IPS-15b (cell line): Measurements from ENCODE around the gene HTRA3.

Source experiments
- H3K27me3 ChIP-seq: one replicate; pipeline ENCODE4 v1.6.1; 2013; ENCODE audit warnings: low read length; ENCODE audit not compliant: control insufficient read depth, insufficient read depth
- H3K36me3 ChIP-seq: one replicate; pipeline ENCODE4 v1.6.1; 2013; ENCODE audit warnings: low read length; ENCODE audit not compliant: control insufficient read depth, insufficient read depth
- H3K4me1 ChIP-seq: one replicate; pipeline ENCODE4 v1.6.1; 2013; ENCODE audit warnings: mild to moderate bottlenecking, low read length; ENCODE audit not compliant: control insufficient read depth, insufficient read depth
- H3K4me3 ChIP-seq: one replicate; pipeline ENCODE4 v1.5.1; 2013; ENCODE audit warnings: low read depth, low read length
- H3K9ac ChIP-seq: one replicate; pipeline ENCODE4 v1.6.1; 2013; ENCODE audit warnings: low read depth, mild to moderate bottlenecking, low read length
- H3K9me3 ChIP-seq: one replicate; pipeline ENCODE4 v1.6.1; 2013; ENCODE audit warnings: mild to moderate bottlenecking, low read length; ENCODE audit not compliant: control insufficient read depth, insufficient read depth

Gene HTRA3

DNA sequence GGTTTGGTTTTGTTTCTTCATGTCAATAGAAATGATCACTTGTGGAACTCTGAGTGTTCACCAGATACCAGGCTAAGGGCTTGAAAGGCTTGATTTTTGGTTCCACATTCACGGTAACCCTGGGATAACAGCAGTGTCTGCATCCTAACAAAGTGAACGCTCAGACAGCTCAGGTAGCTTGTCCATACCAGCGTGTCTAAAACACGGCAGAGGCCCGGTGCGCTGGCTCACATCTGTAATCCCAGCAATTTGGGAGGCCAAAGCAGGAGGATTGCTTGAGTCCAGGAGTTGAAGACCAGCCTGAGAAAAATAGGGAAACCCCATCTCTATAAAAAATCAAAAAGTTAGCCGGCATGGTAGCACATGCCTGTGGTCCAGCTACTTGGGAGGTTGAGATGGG lies 49.0 kb downstream of the HTRA3 start:
- Histone ChIP-seq H3K4me1 (peaks cover 8% of the 10 kb centered on the region), H3K4me3 (no peak overlapping the region), H3K27me3 (no peaks in the 10 kb centered on the region), H3K9ac (no peak overlapping the region), H3K36me3 (no peaks in the 10 kb centered on the region), H3K9me3 (no peaks in the 10 kb centered on the region)

DNA sequence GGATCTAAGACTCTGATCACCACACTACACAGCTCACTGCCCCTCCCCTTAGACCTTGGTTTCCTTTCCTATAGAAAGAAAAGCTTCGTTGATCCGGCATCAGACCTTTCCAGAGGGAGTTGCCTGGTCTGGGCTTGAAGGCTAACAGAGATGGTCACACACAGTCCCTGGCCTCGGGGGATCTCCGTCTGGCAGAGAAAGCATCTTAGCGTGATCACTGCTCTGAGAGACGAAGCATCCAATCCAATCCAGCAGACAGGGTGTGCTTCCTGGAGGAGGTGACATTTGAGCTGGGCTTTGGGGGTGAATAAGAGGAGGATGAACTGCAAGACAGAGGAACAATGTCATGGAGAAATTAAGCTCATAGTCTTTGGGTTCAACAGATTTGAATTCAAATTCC lies 49.5 kb downstream of the HTRA3 start:
- no peaks in the 10 kb centered on the region for H3K27me3 ChIP-seq
- no peaks in the 10 kb centered on the region for H3K9me3 ChIP-seq
- H3K4me3 ChIP-seq, result no peak overlapping the region
- peaks cover 8% of the 10 kb centered on the region for H3K4me1 ChIP-seq
- no peaks in the 10 kb centered on the region for H3K36me3 ChIP-seq
- no peak overlapping the region for H3K9ac ChIP-seq

DNA sequence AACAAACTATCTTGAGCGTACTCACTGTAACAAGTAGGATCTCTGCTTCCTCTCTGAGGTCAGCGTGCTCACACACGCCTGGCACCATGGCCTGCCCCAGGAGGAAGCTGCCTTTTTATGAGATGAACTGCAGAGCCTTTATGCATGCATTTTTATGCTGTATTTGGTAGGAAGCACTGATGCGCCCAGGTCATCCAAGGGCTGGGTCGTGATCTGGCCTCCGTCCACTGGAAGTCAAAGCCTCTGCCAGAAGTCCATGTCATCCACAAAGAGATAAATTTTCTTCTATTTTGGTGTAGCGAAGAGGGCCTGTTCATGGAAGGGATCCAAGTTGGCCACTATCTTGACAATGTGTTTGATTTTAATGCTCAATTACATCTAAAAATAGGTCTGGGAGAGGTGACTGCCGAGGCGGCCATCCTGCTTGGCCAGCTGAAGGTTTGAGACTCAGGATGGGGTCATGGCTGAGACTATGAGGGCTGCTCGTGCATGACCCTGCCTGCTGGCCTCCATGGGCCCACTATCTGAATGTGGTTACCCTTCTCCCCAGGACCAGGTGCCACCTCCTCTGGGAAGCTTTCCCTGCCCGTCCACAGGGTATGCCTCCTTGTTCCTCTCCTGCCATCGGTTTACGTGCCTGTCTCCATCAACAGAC lies 50.3 kb downstream of the HTRA3 start:
- no peak overlapping the region for H3K4me3 ChIP-seq
- no peaks in the 10 kb centered on the region for H3K36me3 ChIP-seq
- peaks cover 8% of the 10 kb centered on the region for H3K4me1 ChIP-seq
- no peaks in the 10 kb centered on the region for H3K9me3 ChIP-seq
- no peaks in the 10 kb centered on the region for H3K27me3 ChIP-seq
- H3K9ac ChIP-seq, result no peak overlapping the region

DNA sequence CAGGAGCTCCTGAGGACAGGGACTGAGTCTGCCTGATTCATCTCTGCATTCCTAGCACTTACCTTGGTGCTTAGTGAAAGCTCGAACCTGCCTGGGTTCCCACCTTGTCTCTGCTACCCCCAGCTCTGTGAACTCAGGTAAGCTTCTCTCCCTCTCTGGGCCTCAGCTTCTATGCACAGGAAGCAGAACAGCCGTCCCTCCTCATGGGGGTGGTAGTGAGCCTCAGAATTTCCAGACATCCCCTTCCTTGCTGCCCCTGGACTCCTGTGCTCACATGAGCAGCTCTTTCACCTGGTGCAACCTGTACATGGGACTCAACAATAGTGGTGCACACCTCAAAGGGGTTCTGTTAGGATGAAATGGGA lies 50.8 kb downstream of the HTRA3 start:
- H3K9me3 ChIP-seq, result no peaks in the 10 kb centered on the region
- H3K9ac ChIP-seq, result no peak overlapping the region
- H3K4me1 ChIP-seq, result peaks cover 5% of the 10 kb centered on the region
- H3K4me3 ChIP-seq, result no peak overlapping the region
- no peaks in the 10 kb centered on the region for H3K36me3 ChIP-seq
- no peaks in the 10 kb centered on the region for H3K27me3 ChIP-seq

DNA sequence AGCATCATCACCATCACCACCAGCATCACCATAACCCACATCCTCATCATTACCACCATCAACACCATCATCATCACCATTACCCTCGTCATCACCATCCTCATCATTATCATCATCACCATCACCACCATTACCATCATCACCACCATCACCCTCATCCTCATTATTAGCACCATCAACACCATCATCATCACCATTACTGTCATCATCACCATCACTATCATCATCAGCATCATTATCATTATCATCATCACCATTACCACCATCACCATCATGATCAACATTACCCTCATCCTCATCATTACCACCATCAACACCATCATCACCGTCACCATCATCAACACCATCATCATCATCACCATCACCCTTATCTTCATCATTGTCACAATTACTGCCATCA lies 51.7 kb downstream of the HTRA3 start:
- H3K4me3 ChIP-seq, result no peak overlapping the region
- H3K4me1 ChIP-seq, result no peaks in the 10 kb centered on the region
- H3K36me3 ChIP-seq, result no peaks in the 10 kb centered on the region
- no peaks in the 10 kb centered on the region for H3K9me3 ChIP-seq
- H3K27me3 ChIP-seq, result no peaks in the 10 kb centered on the region
- no peak overlapping the region for H3K9ac ChIP-seq

DNA sequence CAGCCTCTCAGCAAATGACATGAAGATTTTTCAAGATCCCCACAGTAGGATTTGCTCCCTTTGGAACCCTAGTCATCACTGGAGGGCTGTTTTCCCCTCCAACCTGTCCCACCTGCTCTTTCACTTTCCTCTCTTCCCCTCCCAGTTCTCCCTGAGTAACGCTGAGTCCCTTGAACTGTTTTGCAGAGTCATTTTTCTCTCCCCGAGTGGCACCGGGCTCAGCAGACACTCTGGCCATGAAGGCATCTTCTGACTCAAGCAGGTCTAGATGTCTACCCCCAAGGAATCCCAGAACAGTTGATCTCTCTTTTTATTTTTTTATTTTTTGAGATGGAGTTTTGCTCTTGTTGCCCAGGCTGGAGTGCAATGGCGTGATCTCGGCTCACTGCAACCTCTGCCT lies 52.2 kb downstream of the HTRA3 start:
- Histone ChIP-seq H3K4me3 (no peak overlapping the region), H3K27me3 (no peaks in the 10 kb centered on the region), H3K36me3 (no peaks in the 10 kb centered on the region), H3K9me3 (no peaks in the 10 kb centered on the region), H3K9ac (no peak overlapping the region), H3K4me1 (no peaks in the 10 kb centered on the region)

DNA sequence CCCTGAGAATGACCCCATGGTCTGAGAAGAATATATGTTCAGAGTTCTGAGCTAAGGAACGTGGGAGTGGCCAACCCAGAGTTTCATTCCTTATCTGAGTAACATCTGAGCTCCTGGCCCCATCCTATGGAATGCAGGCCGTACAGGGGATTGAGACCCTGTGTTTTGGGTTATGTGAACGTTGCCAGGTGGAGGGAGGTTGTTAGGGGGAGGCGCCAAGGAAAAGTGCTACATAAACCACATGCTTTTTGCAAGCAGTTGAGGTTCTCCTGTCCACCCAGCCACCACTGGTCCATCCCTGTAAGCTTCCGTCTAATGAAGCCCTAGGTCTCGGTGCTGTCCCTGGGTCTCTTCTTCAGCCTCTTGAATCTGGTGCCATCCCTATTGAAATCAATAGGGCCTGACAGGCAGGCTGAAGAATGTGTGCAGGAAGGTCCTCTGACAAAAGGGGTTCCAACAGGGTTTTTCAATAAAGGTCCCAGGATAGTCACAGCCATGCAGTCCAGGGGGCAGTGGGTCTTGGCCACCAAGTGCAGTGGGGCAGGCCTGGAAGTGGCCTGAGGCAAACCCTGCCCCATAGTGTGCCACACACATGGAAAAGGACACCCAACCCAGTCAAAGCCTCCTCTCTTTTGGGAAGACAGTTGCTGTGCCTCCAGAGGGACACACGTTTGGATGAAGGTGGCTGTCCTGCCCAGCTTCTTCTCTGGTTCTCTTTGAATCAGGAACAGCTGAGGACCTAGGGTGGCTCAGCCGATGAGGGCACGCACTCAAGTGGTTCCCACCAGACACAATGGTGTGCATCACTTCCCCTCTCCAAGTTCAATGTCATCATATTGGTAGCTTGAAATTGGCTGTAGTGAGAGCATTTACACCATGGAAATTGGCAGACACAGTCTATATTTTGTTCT lies 53.5 kb downstream of the HTRA3 start:
- H3K27me3 ChIP-seq, result no peaks in the 10 kb centered on the region
- H3K4me1 ChIP-seq, result no peaks in the 10 kb centered on the region
- H3K9ac ChIP-seq, result no peak overlapping the region
- H3K9me3 ChIP-seq, result no peaks in the 10 kb centered on the region
- H3K4me3 ChIP-seq, result no peak overlapping the region
- H3K36me3 ChIP-seq, result no peaks in the 10 kb centered on the region

DNA sequence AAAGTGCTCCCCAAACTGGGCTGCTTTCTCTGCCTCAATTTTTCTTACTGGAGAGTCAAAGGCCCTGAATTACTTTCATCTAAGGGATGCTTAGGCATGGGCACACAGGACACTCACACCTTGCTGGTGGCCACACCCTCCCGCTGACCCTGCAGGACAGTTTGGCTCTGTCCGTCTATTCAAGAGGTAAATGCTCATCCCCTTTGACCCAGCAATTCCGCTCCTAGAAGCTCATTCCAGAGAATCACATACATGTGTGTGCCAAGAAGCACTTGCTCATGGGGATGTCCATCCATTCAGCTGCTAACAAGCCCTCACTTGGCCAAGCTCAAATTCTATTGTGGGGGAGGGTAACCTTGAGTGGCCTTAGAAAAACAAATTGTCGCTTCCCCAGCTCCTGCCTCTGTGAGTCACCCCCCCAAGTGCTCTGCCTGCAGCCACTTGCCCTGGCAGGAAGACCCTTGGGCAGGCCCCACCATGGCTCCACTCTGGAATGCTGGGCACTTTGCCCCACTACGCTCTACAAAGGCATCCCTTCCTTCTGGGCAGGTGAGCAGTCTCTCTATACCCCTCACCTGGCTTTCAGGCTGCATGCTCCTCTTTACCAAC lies 54.5 kb downstream of the HTRA3 start:
- Histone ChIP-seq H3K9ac (no peak overlapping the region), H3K4me1 (no peaks in the 10 kb centered on the region), H3K36me3 (no peaks in the 10 kb centered on the region), H3K9me3 (no peaks in the 10 kb centered on the region), H3K27me3 (no peaks in the 10 kb centered on the region), H3K4me3 (no peak overlapping the region)

DNA sequence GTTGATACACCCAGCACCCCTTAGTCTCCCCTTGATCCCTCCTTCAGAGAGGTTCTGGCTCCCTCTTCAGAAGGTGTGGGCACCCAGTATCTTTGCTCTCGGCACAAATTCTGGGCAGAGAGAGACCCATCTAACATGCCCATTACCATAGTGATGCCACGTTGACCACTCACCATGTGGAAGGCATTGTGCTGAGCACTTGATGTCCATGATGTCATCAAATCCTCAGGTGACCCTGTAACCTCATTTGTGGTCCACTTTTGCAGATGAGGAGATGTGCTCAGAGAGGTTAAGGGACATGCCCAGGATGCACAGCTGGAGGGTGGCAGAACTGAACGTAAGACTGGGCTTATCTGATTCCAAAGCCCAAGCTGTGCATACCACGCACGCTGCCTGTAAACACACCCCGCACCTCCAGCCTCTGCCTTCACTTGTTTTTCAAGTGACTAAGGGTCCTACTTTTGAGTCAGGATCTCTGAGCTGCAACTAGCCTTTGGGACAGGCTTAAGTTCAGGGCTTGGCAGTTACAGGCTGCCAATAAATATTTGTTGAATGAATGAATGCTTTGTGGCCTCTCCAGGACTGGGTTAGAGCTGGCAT lies 55.2 kb downstream of the HTRA3 start:
- H3K36me3 ChIP-seq, result no peaks in the 10 kb centered on the region
- H3K9ac ChIP-seq, result no peak overlapping the region
- no peaks in the 10 kb centered on the region for H3K4me1 ChIP-seq
- no peak overlapping the region for H3K4me3 ChIP-seq
- H3K27me3 ChIP-seq, result no peaks in the 10 kb centered on the region
- H3K9me3 ChIP-seq, result no peaks in the 10 kb centered on the region

DNA sequence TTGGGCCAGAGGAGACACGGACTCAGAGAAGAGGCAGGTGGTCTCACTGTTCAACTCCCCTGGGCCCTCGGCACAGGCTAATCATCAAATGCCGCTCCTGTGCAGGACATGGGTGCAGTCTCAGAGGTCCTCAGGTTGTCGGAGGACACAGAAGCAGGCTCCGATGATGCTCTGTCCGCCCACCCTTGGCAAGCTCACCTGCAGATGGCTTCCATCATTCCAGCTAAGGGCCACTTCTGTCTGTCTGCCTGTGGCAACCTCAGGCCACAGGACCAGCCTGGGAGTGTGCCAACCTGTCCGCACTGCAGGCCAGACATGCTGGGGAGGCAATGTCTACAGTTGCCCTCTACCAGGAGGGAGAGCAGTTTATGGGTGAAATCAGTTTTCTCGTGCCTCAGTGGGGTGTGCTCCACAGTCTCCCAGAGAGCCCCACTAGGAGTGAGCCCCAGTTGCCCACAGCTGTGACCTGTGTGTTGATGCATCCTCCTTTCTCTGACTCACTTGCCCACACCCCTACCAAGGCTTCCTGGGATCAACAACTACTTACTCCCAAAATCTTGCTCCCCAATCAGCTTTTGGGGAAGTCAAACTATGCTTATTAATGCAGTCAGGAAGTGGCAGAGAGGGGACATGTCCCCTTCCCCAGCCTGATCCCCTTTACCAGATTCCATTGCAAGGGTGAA lies 55.9 kb downstream of the HTRA3 start:
- Histone ChIP-seq H3K27me3 (no peaks in the 10 kb centered on the region), H3K9ac (no peak overlapping the region), H3K4me1 (no peaks in the 10 kb centered on the region), H3K4me3 (no peak overlapping the region), H3K36me3 (no peaks in the 10 kb centered on the region), H3K9me3 (no peaks in the 10 kb centered on the region)

DNA sequence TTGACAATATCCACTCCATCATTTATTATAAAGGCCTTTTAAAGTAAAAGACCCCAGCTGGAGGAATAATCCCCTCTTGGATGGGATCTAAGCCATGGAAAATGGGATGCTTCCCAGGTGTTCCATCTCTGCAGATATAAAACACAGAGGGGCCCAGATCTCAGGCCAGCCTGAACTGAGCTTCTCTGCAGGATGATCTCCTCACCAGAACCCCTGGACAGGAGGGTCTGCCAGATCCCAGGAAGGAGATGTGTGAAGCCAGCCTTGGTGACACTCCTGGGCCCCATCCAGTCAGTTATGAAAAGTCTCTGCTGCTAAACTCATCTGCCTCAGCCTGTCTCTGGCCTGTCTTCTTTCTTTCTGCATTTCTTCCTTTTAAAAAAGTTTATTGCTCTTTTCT lies 56.7 kb downstream of the HTRA3 start:
- Histone ChIP-seq H3K27me3 (no peaks in the 10 kb centered on the region), H3K9ac (no peak overlapping the region), H3K4me1 (no peaks in the 10 kb centered on the region), H3K4me3 (no peak overlapping the region), H3K36me3 (no peaks in the 10 kb centered on the region), H3K9me3 (no peaks in the 10 kb centered on the region)
